B cell (primary cell): ENCODE data around the gene ATP6V1G2.

Experiments
- EZH2 ChIP-seq: IDR thresholded peaks from 2 replicates; pipeline ENCODE4 v1.6.1; 2012; ENCODE audit warnings: borderline replicate concordance, low read depth, mild to moderate bottlenecking, moderate library complexity, low read length; ENCODE audit not compliant: insufficient read depth, poor library complexity, severe bottlenecking
- TF ChIP-seq, protein P1 (sequence below): fragments of 200-600 bp; IDR thresholded peaks from one replicate; pipeline ENCODE4 v1.8.0; 2022; ENCODE audit warnings: antibody characterized with exemption, mild to moderate bottlenecking

DNA sequence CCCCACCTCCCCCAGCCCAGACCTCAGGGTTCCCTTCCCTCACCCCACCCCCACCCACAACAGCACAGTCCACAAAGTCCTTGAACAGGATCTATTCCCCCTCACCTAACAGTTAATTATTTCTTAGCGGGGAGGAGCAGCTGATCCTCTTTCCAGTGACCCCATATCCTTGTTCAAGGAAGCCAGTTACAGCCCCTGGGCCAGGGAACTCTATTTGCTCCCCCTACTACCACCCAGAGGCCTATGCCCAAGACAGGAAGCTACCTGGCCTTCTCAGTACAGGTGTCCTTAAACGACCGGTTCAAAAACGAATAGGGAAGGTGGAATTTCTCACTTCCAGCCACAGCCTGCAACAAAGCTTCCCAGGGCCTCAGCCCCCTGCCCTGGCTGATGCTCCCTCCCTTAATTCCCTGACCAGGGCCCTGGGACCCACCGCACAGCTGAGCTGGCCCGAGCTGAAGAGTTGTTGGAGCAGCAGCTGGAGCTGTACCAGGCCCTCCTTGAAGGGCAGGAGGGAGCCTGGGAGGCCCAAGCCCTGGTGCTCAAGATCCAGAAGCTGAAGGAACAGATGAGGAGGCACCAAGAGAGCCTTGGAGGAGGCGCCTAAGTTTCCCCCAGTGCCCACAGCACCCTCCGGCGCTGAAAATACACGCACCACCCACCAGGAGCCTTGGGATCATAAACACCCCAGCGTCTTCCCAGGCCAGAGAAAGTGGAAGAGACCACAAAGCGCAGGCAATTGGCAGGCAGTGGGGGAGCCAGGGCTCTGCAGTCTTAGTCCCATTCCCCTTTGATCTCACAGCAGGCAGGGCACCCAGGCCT is 16.9 kb downstream of the ATP6V1G2 start:
- TF ChIP-seq, protein P1, sequence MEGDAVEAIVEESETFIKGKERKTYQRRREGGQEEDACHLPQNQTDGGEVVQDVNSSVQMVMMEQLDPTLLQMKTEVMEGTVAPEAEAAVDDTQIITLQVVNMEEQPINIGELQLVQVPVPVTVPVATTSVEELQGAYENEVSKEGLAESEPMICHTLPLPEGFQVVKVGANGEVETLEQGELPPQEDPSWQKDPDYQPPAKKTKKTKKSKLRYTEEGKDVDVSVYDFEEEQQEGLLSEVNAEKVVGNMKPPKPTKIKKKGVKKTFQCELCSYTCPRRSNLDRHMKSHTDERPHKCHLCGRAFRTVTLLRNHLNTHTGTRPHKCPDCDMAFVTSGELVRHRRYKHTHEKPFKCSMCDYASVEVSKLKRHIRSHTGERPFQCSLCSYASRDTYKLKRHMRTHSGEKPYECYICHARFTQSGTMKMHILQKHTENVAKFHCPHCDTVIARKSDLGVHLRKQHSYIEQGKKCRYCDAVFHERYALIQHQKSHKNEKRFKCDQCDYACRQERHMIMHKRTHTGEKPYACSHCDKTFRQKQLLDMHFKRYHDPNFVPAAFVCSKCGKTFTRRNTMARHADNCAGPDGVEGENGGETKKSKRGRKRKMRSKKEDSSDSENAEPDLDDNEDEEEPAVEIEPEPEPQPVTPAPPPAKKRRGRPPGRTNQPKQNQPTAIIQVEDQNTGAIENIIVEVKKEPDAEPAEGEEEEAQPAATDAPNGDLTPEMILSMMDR: no peak
- no peak for TF ChIP-seq EZH2
